NCI-H1694 treated with DMSO at 0.1 percent for 48 hours (cell line): ENCODE results near the gene TEX19.

ENCODE experiments used
- DNase-seq: peaks from one replicate; lab custom pipeline; 2025; lab: John Stamatoyannopoulos, UW

Gene TEX19

GRCh38 chr17:82358465-82359350 is at the start of gene TEX19:
Gene TEX19 (plus strand): TSS chr17:82359247. CDS start chr17:82362151, 2,904 bp downstream.
- DNase-seq, result peak; percentile 66

GRCh38 chr17:82309656-82310570 is 49.1 kb upstream of the TEX19 start:
- DNase-seq, result no peak

DNA sequence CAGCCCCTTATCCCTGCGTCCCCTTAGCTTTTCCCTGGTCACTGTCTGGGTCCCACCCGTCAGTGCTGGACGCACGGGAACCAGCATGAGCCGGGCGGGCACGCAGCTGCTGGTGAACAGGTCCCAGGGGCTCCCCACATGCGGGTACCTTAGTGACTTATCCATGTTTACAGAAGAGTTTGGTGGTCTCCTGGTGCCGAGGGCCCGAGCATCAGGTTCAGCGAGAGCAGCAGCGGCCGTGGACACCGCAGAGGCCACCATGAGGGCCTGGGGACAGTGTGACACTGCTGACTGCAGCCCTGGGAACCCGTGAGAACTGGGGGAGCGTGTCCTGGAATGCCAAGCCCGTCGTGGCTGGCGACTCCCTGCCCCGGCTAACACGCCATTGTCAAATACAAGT is 48.2 kb upstream of the TEX19 start:
- DNase-seq, result no peak

GRCh38 chr17:82311971-82312370 is 47.1 kb upstream of the TEX19 start:
- no peak for DNase-seq

GRCh38 chr17:82313195-82314011 is 45.6 kb upstream of the TEX19 start:
- no peak for DNase-seq

GRCh38 chr17:82314012-82314726 is 44.9 kb upstream of the TEX19 start:
- no peak for DNase-seq

DNA sequence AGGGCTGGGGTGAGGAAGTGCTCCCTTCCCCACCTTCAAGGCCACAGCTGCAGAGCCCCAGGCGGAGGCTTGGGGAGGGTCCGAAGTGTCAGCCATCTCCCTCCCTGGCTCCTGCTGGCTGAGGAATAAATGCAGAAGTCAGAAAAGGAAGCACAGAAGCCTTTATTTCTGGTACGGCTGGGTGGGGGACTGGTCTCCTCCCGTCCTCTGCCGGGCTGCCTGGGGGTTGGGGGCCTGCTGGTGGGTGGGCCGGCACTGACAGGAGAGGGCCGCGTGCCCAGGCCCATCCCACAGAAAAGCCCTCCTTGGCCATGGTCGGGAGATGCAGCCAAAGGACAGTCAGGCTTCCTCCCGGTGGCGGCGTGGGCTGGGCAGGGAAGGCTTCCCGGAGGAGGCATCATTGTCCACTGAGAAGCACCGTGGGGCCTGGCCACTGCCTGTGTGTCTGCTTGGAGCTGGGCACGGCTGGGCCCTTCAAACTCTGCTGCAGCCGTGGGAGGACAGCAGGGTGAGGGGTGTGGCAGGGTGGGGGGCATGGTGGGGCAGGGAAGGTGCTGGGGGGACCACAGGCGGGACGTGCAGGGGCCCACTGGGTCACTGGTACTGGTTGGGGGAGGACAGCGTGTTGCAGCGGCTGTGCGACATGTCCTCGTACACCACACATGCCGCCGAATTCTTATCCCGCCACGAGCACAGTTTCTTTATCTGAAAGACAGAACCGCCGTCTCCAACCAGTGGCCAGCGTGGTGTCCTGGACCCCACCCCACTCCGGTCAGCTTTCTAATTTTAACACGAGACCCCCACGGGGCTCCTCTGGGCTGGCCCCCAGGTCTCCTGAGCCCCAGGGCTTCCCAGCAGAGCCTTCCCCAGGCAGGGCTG is 44.1 kb upstream of the TEX19 start:
- no peak for DNase-seq

GRCh38 chr17:82315703-82316358 is 43.2 kb upstream of the TEX19 start:
- DNase-seq, result no peak

DNA sequence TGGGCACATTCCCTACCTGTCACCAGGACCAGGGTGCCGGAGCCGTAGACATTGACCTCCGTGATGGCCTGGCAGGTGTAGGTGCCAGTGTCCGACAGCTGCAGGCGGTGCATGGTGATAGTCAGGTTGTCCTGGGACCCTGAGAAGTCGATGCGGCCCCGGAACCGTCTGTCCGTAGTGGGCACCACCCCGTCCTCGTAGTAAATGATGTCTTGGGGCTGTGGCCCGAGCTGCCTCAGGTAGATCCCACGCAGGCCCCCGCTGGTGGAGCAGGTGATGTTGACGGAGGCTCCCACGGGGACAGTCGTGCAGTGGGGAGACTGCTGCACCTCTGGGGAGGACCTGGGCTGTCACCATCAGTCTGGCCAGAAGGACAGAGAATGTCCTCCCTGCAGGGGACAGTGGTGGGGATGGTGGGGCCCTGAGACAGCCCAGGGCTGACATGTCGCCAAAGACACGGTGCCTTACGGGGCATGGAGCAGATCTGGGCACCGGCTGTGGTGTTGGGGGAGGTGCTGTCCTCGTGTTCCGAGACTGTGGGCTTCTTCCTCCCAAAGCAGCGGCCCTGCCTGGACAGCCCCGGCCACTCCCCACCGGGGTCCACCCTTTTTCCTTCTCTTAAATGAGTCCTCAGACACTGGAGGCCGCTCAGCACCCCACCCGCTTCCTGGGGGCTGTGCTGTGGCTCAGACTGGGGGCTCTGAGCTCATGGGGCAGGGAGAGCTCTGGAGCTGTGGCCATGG is 42.2 kb upstream of the TEX19 start:
- DNase-seq, result no peak

- DNase-seq, result no peak
These were observed 41.5 kb upstream of the TEX19 start, which contains the start of gene CD7 for GRCh38 chr17:82317394-82318168. Gene CD7 (minus strand): TSS chr17:82317608. CDS start chr17:82317495, 113 bp downstream.

GRCh38 chr17:82318169-82318498 is 40.9 kb upstream of the TEX19 start:
- DNase-seq, result no peak

DNA sequence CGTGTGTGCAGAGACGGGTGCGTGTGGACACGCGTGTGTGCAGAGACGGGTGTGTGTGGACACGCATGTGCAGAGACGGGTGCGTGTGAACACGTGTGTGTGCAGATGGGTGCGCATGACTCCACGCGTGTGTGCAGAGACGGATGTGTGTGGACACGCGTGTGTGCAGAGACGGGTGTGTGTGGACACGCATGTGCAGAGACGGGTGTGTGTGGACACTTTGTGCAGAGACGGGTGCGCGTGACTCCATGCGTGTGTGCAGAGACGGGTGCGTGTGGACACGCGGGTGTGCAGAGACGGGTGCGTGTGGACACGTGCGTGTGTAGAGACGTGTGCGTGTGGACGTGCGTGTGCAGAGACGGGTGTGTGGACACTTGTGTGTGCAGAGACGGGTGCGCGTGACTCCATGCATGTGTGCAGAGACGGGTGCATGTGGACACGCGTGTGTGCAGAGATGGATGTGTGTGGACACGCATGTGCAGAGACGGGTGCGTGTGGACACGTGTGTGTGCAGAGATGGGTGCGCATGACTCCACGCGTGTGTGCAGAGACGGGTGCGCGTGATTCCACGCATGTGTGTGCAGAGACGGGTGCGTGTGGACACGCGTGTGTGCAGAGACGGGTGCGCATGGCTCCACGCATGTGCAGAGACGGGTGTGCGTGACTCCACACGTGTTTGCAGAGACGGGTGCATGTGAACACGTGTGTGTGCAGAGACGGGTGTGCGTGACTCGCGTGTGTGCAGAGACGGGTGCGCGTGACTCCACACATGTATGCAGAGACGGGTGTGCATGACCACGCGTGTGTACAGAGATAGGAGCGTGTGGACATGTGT is 40.1 kb upstream of the TEX19 start:
- DNase-seq, result no peak

DNA sequence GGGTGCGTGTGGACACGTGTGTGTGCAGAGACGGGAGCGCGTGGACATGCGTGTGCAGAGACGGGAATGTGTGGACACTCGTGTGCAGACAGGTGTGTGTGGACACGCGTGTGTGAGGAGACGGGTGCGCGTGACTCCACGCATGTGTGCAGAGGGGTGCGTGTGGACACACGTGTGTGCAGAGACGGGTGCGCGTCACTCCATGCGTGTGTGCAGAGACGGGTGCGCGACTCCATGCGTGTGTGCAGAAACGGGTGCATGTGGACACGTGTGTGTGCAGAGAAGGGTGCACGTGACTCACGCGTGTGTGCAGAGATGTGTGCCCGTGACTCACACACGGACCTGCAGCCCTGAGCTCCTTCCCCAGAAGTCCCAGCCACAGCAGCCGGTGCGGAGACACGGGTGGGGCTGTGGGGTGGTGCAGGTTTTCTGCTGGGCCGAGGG is 39.4 kb upstream of the TEX19 start:
- DNase-seq, result no peak

DNA sequence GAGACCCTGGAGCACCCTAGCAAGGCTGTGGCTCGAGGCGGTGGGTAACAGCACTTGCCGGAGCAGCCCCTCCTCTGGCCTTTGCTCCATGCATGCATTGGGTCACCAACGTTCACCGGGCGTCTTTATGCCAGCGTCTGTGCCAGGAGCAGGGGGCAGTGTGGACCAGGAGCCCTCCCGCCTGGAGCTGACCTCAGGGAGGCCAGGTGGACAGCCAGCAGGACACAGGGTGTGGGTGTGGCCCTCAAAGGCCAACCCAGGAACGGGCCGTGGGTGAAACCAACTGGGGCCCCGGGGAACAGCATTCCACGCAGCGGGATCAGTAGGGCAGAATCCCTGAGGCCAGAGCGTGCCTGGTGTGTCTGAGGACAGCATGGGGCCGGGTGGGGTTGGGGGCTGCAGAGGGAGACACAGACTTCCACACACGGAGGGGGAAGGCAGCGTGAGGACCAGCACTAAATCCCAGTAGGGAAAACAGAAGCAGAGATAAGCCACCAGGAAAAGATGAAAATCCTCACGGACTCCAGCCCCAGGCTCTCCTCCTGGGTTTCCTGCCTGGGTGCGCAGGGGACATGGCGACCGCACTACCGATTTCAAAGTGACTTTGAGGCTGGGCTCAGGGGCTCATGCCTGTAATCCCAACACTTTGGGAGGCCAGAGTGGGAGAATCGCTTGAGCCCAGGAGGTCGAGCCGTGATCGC is 38.8 kb upstream of the TEX19 start:
- DNase-seq, result no peak

DNA sequence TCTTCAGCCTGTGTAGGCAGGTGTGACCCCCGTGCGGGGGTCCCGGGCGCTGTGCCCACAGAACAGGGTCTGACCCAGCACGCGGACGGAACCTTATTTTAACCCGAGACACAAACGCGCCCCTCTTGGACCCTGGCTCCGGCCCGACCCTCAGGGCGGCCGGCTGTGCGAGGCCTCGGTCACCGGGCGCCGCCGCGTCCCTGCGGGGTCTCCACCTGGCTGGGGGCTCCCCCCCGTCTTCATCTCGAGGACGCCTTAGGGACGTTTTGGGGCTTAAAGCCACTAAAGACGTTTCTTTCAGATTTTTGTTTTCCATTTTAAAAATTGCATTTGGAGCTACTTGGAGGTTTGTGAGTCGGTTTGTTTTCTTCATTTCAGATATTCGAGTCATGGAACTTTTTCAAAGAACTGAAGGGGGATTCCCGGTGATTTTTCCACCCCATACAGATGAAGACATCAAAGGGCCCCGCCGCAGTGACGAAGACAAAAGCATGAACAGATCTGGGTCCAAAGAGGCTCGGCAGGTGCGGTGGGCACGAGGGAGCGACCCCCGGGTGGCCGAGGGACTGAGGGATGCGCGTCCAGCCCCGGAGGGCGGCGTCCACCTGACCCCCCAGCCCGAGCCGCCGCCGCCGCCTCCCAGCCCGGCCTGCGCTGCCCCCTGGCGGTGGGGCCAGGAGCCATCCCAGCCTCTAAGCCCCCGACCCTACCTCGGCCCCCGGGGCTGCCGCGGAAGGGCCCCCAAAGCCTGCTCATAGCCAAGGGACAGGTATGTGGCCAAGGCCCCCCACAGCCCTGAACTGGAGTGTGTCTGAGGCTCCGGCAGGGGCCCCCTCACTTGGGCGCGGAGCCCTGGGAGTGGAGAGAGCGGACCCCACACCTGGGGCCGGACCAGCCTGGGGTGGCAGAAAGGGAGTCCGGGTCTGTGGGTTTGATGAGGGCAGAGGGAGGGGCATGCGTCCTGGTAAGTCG is 37.8 kb upstream of the TEX19 start:
- DNase-seq, result peak; percentile 41
